ENCODE results near the gene SMARCD3. TPM values are rescaled to one million over a fixed set of nuclear protein-coding genes. Genes with fewer than 3 reads are reported as not detected.
A peak's percentile ranks its signal among the peaks of the same experiment; 100 is the strongest.

The SMARCD3 gene
- polyA plus RNA-seq, 3 donors: 104 to 183 (median 112) TPM

DNA sequence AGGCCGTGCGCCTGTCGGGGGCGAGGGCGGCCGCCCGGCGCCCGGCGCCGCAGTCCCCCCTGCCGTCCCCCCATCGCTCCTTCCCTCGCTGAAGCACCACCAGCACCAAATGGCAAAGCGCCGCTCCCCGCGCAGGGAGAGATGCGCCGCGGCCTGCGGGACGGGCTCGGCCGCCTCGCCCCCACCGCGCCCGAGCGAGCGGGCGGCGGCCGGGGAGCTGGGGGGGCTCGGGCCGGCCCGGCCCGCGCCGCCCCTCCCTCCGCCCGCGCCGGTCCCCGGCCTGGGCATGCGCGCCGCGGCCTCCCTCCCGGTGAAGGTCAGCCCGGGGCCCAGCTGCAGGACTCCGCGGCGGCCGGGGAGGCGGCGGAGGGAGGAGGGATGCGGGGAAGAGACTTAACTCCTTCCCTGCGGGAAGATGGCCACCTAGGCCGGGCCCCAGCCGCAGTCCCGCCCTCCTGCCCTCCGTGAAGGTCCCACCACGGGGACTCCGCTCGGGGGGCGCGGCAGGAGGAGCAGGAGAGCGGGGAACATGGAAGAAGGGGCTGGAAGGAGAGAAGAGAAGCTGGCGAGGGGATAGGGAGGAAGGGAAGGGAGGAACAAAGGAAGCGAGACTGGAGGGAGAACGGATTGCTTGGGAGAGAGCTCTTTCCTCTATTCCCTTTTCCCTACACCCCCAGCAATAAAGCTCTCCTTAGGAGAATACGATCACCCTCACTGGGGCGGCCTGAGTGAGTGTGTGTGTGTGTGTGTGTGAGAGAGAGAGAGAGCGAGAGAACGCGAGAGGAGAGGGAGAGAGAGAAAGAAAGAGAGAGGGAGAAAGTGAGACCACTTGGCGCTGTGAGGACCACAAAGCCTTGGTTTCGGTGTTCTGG, 3.4 kb upstream of the SMARCD3 start:
- H3K4me2 ChIP-seq (replicated peaks; ENCODE audit: extremely low read depth, low read length, poor library complexity, severe bottlenecking): peak overlapping the region; percentile 67
- Mint-ChIP-seq H3K27me3 (ENCODE audit: low read depth in 3 of 3) (peaks cover 65 to 84% (median 73%) of the 10 kb centered on the region in 3 donors), H3K4me1 (peaks cover 47% of the 10 kb centered on the region), H3K9me3 (peaks cover 0 to 15% (median 13%) of the 10 kb centered on the region in 7 donors), H3K36me3 (peaks cover 23 to 55% of the 10 kb centered on the region in 2 donors), H3K27ac (peak overlapping the region in 1 of 7 donors; percentile 63), H3K4me3 (peak overlapping the region; percentile 63 to 91)
- H4K20me1 ChIP-seq (ENCODE audit: insufficient read depth, low read length): peaks cover 91% of the 10 kb centered on the region
- H3K36me3 ChIP-seq (replicated peaks in 1 of 2; ENCODE audit: control insufficient read depth in 1 of 2, insufficient read depth in 2 of 2, low read length in 2 of 2): no peaks in the 10 kb centered on the region
- no peaks in the 10 kb centered on the region for H3K79me2 ChIP-seq (ENCODE audit: insufficient read depth, low read length)
- 2% methylated on average over 62 of the region's 79 CpGs for WGBS (ENCODE audit: insufficient coverage)
- TF ChIP-seq, protein P1, sequence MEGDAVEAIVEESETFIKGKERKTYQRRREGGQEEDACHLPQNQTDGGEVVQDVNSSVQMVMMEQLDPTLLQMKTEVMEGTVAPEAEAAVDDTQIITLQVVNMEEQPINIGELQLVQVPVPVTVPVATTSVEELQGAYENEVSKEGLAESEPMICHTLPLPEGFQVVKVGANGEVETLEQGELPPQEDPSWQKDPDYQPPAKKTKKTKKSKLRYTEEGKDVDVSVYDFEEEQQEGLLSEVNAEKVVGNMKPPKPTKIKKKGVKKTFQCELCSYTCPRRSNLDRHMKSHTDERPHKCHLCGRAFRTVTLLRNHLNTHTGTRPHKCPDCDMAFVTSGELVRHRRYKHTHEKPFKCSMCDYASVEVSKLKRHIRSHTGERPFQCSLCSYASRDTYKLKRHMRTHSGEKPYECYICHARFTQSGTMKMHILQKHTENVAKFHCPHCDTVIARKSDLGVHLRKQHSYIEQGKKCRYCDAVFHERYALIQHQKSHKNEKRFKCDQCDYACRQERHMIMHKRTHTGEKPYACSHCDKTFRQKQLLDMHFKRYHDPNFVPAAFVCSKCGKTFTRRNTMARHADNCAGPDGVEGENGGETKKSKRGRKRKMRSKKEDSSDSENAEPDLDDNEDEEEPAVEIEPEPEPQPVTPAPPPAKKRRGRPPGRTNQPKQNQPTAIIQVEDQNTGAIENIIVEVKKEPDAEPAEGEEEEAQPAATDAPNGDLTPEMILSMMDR (IDR thresholded peaks at IDR 0.05): no peak
- H3K9ac ChIP-seq (ENCODE audit: insufficient read depth, low read length, poor library complexity, severe bottlenecking): no peak overlapping the region
- DNase-seq: no peak
- no peak overlapping the region for H3K27ac ChIP-seq (ENCODE audit: low read depth in 1 of 2, low read length in 2 of 2)
- H3K27me3 ChIP-seq (ENCODE audit: control insufficient read depth in 2 of 2, insufficient read depth in 2 of 2, low read length in 2 of 2): peaks cover 41 to 61% of the 10 kb centered on the region in 2 donors
- peaks cover 0 to 13% of the 10 kb centered on the region in 2 donors for H3K9me3 ChIP-seq (replicated peaks in 1 of 2; ENCODE audit: control insufficient read depth in 1 of 2, insufficient read depth in 1 of 2, low read length in 2 of 2)
- H3K4me1 ChIP-seq (ENCODE audit: control insufficient read depth in 1 of 2, insufficient read depth in 2 of 2, low read length in 2 of 2): peaks cover 29 to 38% of the 10 kb centered on the region in 2 donors
- peak overlapping the region in 1 of 3 experiments; percentile 59 for H3K4me3 ChIP-seq (replicated peaks in 1 of 3; ENCODE audit: low read depth in 2 of 3, low read length in 3 of 3)
- H2AFZ ChIP-seq (ENCODE audit: insufficient read depth, low read depth, low read length, poor library complexity, severe bottlenecking): no peak overlapping the region
- intact Hi-C loops (cut with micrococcal nuclease): loop anchor here (5.0 kb wide), 1 partner anchor 50 kb away; no protein-coding TSS in a partner anchor

DNA sequence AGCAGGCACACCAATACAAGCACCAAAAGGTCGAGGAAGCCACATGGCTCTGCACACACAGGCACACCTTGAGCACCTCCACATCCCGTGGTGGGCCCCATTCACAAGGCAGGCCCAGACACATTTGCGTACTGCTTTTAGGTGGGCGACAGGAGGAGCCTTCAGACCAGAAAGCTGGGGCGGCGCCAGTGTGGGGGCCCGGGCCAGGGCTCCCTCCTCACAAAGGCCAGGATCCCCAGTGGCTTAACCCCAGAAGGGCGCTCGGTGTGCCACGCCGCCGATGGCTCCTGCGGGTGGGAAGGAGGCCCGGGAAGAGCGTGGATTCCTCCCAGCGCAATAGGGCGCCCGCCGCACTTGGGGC, 2.8 kb upstream of the SMARCD3 start:
- no peak overlapping the region for H3K4me3 ChIP-seq (replicated peaks in 1 of 3; ENCODE audit: low read depth in 2 of 3, low read length in 3 of 3)
- H3K4me1 ChIP-seq (ENCODE audit: control insufficient read depth in 1 of 2, insufficient read depth in 2 of 2, low read length in 2 of 2): peaks cover 29 to 38% of the 10 kb centered on the region in 2 donors
- WGBS (ENCODE audit: insufficient coverage): 18% methylated on average over 17 of the region's 19 CpGs
- intact Hi-C loops (cut with micrococcal nuclease): loop anchor here (5.0 kb wide), 1 partner anchor 51 kb away; no protein-coding TSS in a partner anchor
- Mint-ChIP-seq H3K4me3 (peak overlapping the region in 1 of 2 donors; percentile 76), H3K27me3 (ENCODE audit: low read depth in 3 of 3) (peaks cover 71 to 84% (median 77%) of the 10 kb centered on the region in 3 donors), H3K36me3 (peaks cover 27 to 54% of the 10 kb centered on the region in 2 donors), H3K9me3 (peaks cover 0 to 18% (median 13%) of the 10 kb centered on the region in 7 donors), H3K27ac (no peak overlapping the region), H3K4me1 (peaks cover 50% of the 10 kb centered on the region)
- no peaks in the 10 kb centered on the region for H3K79me2 ChIP-seq (ENCODE audit: insufficient read depth, low read length)
- peaks cover 91% of the 10 kb centered on the region for H4K20me1 ChIP-seq (ENCODE audit: insufficient read depth, low read length)
- H3K27me3 ChIP-seq (ENCODE audit: control insufficient read depth in 2 of 2, insufficient read depth in 2 of 2, low read length in 2 of 2): peaks cover 47 to 67% of the 10 kb centered on the region in 2 donors
- H3K9me3 ChIP-seq (replicated peaks in 1 of 2; ENCODE audit: control insufficient read depth in 1 of 2, insufficient read depth in 1 of 2, low read length in 2 of 2): peaks cover 0 to 14% of the 10 kb centered on the region in 2 donors
- TF ChIP-seq, protein P1 (IDR thresholded peaks at IDR 0.05): no peak
- H3K4me2 ChIP-seq (replicated peaks; ENCODE audit: extremely low read depth, low read length, poor library complexity, severe bottlenecking): peak overlapping the region; percentile 36
- no peak overlapping the region for H3K9ac ChIP-seq (ENCODE audit: insufficient read depth, low read length, poor library complexity, severe bottlenecking)
- no peak overlapping the region for H2AFZ ChIP-seq (ENCODE audit: insufficient read depth, low read depth, low read length, poor library complexity, severe bottlenecking)
- no peaks in the 10 kb centered on the region for H3K36me3 ChIP-seq (replicated peaks in 1 of 2; ENCODE audit: control insufficient read depth in 1 of 2, insufficient read depth in 2 of 2, low read length in 2 of 2)
- no peak overlapping the region for H3K27ac ChIP-seq (ENCODE audit: low read depth in 1 of 2, low read length in 2 of 2)
- DNase-seq: no peak

Measured in CD14-positive monocyte (primary cell).